Endometrium (tissue), 2 donors: ENCODE measurements around the gene GPC5.
"Not testable (repeated sequence)": the region's sequence is repeated elsewhere in the genome, so short reads cannot be mapped to it uniquely, and the experiment has no call there.

Source experiments
- FAIRE-seq: peaks from 2 replicates; lab custom pipeline; 2012; peaks lifted over from hg19 to GRCh38; lab: Jason Lieb, UNC
- donor health status: control.
- donor health status: control.

Gene GPC5

GRCh38 chr13:92483894-92484293 lies 1085.5 kb downstream of the GPC5 start:
- FAIRE-seq = no peak

DNA sequence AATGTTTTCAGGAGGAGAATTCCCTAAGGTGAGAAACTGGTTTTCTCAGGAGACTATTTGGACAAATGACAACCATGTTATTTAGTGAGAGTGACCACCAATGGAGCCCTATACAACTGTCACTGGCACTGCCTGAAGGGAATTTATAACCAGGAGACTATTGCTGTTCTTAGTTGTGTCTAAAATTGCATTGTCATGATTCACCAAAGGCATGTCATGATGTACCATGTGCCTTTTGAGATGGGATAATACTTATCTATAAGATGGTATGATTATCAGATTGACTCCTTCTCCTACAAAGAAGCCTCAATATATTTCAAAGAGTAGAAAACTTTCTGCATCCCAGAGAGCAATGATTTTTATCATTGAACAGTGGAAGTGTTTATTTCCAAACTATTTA lies 1088.8 kb downstream of the GPC5 start:
- no peak for FAIRE-seq

DNA sequence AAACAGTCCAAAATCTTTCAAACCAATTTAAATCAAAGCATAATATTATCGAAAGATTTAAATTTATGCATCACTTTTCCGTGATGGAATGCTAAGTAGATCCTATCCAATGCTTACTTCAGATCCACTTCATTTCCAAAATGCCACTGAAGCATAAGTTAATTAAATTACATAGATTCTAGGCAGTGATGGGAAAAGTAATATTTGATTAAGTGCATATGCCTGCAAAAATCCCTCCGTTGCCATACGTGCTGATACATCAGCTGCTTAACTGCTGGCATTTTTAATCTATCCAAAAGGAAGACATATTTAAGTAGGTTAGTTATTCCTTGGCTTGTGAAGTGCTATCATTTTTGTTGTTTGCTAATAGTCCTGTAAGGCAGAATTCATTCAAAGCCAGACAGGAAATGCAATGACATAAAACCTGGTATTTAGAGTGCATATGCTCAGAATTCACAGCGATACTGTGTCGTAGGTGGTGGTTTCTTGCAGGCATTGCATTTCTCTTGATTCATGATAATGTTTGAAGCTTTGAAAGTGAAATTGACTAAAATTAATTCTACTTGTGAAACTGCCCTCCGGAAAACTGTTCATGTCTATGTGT lies 1089.9 kb downstream of the GPC5 start:
- no peak for FAIRE-seq

DNA sequence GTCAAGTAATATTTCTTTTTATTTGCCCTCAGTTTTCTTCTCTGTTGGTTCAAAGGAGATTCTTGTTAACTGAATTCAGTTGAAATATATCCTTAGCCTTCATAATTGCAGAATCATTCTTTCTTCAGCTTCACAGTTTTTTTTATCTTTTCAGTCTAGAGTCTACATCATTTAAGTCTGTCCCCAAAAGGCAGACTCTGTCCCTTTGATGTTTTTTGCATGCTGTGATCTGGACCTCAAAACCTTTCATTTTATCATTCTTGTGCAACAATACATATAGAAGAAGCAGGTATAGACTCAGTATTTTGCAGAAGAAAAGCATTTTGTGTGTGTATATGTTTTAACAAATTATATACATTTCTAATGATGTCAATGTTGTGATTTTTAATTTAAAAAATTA lies 1093.4 kb downstream of the GPC5 start:
- no peak for FAIRE-seq

DNA sequence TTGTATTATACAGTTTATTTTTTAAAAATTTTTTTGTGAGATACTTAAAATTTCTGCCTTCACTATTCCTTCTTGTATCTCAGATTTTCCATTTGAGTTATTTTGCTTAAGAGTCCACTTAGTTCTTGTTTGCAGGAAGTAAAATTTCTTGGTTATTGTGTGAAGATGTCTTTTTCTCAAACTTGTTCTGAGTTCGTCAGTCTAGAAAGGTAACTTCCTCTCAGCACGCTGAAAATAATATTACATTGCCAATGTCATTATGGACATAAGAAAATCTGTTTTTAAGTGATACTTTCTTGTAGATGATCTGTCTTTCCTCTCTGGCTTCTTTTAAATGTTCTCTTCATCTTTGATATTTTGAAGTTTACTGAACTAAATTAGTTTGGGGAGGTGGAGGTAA lies 1096.5 kb downstream of the GPC5 start:
- FAIRE-seq = no peak

- no peak for FAIRE-seq
Observed at GRCh38 chr13:92500192-92500591, 1101.8 kb downstream of the GPC5 start.

GRCh38 chr13:92510416-92510815 lies 1112.0 kb downstream of the GPC5 start:
- FAIRE-seq = no peak

DNA sequence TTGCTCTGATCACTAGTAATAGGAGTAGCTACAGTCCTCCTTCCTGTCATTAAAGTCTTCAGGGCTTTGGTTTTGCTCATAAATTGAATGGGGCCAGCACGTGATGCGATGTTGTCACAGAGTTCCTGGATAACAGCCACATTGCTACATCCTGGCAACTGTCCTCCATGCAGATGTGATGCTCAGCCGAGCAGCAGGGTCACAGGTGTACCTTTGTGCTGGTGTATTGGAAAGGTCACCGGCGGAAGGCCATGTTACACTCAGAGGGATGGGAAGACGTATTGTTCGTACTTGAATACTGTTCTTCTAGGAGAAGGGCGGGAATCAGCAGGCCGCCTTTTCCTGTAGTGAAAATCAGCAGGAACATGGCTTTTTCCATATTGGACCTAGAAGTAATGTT lies 1114.4 kb downstream of the GPC5 start:
- no peak for FAIRE-seq

- no peak for FAIRE-seq
Observed at GRCh38 chr13:92513672-92514071, 1115.3 kb downstream of the GPC5 start.

DNA sequence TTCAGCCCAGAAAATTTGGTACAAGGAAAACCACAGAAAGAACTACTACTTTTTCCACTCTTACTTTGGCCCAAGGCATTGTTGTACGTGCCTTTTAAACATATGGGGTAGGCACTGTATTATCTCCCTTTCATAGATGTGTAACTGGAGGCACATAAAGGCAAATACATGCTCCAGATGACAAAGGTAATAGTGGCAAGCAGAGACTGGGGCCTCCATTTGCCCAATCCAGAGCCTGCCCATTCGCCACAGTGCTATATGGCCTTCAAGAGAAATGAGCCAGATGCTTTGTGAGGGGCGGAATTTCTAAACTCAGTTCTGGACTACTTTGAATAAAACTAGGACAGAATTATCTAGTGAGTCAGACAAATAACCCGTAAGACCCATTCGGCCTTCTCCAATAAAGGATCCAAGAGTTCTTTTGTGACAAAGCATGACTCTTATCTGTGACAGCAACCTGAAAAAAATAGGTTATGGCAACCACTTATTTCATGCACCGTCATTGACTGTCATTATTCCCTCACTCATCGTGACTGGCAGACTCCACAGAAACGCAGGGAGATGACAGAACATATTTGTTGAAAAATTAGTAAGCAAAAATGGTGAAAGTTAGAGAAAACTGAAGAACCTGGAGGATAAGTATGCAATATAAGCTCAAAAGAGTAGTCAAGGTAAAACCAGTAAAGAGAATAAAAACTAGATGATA lies 1116.2 kb downstream of the GPC5 start:
- no peak for FAIRE-seq

DNA sequence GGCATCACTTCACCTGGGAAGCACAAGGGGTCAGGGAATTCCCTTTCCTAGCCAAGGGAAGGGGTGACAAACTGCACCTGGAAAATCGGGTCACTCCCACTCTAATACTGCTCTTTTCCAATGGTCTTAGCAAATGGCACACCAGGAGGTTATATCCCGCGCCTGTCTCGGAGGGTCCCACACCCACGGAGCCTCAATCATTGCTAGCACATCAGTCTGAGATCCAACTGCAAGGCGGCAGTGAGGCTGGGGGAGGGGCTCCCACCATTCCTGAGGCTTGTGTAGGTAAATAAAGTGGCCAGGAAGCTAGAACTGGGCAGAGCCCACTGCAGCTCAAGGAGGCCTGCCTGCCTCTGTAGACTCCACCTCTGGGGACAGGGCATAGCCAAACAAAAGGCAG lies 1118.5 kb downstream of the GPC5 start:
- FAIRE-seq = not testable (repeated sequence)

GRCh38 chr13:92518622-92519021 lies 1120.2 kb downstream of the GPC5 start:
- FAIRE-seq = not testable (repeated sequence)

DNA sequence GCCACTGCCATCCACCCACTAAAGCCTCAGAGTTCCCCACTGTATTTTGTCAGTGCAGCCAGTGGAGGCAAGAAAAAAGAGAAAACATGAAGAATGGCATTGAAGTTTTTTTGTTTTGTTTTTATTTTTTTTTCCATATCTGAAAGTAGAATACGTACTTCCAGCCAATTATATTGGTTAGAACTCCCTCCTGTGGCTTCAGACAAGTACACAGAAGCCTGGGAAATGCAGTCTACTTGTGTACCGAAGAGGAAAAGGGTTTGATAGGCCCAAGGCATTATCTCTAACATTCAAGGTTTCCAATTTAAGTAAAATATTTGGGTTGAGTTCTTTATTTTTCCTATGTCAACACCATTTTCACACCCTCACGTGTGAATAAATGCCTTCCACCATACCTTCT lies 1131.9 kb downstream of the GPC5 start:
- FAIRE-seq = no peak

- no peak for FAIRE-seq
Observed at GRCh38 chr13:92535222-92536006, 1137.0 kb downstream of the GPC5 start.

- FAIRE-seq = no peak
Observed at GRCh38 chr13:92537471-92537870, 1139.0 kb downstream of the GPC5 start.

DNA sequence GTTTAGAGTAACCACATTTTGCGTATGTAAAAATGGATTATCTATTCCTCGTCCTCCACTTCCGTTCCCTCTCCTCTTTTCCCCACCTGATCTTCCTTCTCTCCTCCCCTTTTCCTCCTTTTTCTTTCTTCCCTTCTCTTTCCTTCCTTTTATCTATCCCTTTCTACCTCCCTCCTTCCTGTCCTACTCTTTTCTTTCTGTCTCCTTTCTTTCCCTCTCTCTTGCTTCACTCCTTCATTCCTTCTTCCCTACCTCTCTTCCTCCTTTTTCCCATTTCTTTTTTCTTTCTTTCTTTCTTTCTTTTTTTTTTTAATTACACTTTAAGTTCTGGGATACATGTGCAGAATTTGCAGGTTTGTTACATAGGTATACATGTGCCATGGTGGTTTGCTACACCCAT lies 1139.7 kb downstream of the GPC5 start:
- no peak for FAIRE-seq

DNA sequence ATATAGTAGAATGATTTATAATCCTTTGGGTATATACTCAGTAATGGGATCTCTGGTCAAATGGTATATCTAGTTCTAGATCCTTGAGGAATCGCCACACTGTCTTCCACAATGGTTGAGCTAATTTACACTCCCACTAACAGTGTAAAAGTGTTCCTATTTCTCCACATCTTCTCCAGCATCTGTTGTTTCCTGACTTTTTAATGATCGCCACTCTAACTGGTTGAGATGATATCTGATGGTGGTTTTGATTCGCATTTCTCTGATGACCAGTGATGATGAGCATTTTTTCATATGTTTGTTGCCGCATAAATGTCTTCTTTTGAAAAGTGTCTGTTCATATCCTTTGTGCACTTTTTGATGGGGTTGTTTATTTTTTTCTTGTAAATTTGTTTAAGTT lies 1140.7 kb downstream of the GPC5 start:
- not testable (repeated sequence) for FAIRE-seq

DNA sequence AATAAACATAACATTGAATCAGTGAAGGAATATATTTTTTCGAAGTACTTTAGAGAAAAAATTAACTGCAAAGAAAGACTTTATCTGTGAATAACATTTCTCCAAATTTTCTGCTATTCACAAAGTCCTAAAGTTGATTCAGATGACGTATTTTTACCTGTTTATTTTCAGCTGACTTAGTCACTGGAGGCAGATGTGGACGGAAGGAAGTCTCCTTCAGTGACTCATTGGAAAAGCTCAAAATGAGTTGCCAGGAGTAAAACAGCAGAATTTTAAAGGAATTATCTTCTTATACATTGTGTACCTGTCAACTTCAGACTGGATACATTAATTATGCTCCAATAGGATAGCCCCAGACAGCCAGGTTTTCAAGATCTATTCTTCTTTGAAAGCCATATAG lies 1148.8 kb downstream of the GPC5 start:
- FAIRE-seq = no peak

DNA sequence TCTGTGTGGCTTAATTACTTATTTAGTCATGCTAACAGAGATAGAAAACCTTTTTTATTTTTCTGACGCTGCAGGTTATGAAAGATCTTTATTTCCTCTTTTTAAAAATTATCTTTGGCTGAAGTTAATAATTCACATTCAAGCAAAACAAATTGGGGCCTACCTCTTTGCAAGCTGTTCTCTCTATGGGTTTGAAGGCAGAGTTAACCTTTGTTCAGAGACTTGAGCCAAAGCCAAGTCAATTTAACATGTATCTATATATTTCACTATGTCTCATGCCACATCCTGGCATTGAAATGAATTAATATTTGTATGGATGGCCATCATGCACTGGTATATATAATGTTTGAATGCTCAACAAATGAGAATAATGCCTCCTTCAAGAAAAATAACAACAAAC lies 1150.9 kb downstream of the GPC5 start:
- no peak for FAIRE-seq

DNA sequence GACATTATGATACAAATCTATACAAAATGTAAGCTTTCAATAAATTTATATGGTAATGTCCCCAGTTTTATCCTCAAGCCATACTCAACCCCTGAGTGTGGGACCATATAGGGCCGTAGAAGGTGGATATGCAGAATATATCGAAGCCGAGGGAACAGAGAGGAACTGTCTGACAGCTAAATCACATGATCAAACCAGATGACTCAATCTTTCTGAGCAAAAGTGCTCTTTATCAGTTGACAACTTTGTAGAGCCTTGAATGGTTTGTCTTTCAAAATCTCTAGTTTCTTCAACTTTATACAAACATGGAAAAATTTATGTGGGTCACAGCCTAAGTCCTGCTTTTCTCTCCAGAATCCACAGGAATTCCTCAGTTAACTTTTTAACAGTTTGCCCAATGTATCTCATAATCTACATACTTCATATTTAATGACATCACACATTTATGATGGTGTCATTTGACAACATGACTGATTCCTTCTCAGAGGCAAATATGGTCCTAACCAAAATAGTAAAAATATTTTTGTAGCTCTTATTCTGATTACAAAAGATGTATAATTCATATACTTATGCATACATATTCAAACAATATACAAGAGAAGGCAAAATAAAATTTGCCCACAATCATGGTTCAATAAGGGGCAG lies 1155.2 kb downstream of the GPC5 start:
- no peak for FAIRE-seq

DNA sequence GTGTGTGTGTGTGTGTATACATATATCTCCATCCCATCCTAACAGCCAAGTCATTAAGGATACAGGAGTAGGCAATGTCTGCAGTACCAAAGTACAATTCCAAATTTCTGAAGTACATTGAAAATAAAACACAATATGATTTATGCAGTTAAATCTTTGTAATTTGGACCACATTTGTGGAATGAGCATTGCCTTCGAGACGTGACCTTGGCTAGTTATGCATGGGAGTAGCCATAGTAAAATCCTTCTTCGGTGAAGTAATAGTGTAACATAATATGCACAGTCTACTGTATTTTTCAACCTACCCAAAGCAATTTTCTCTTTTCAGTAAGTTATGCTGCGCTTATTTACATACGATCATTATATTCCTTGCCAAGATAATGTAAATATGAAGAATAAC lies 1162.5 kb downstream of the GPC5 start:
- FAIRE-seq = no peak

DNA sequence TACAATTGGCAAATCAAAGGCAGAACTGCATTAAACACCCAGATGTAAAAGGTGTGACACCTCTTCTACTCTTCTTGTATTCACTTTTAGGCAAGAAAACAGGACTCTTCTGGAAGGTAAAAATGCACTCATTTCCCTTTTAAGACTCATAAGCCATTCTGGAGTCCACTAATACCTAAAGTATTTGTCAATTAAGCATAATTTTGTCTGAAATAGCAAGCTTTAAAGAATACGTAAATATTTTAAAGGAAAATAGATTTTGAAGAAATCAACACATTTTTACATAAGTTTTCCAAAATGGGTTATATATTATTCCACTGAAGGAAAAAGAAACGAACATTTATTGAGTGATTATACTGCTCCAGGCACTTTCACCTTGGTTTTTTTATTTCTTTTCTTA lies 1166.5 kb downstream of the GPC5 start:
- FAIRE-seq = no peak

- FAIRE-seq = no peak
Observed at GRCh38 chr13:92566767-92567166, 1168.3 kb downstream of the GPC5 start.
